Psoas muscle (tissue), 8 donors: ENCODE data around the gene SH3D19. TPM values are rescaled to one million over a fixed set of nuclear protein-coding genes. Genes with fewer than 3 reads are reported as not detected.

Experiments
- ATAC-seq, 4 donors: fragments of 200-7000 bp; cut with Tn5 transposase; one replicate each; pipeline ENCODE4 v1.9.1; 2020; ENCODE audit warnings: moderate library complexity in 3 of 4, mild to moderate bottlenecking in 2 of 4
- DNase-seq, 2 donors: peaks; one replicate each; pipeline ENCODE4 v3.0.0-alpha.2; 2020
- H3K27ac ChIP-seq: fragments of 200-600 bp; one replicate; pipeline ENCODE4 v1.8.0; 2022
- H3K27me3 ChIP-seq, 3 donors: fragments of 200-600 bp in 1 of 3; one replicate each; pipeline versions ENCODE4 v1.6.1 to v1.8.0; 2013 to 2022; ENCODE audit warnings: low read length in 2 of 3, mild to moderate bottlenecking in 2 of 3, moderate library complexity in 1 of 3; ENCODE audit not compliant: insufficient read depth in 3 of 3
- H3K36me3 ChIP-seq, 2 donors: fragments of 200-600 bp in 1 of 2; one replicate each; pipeline versions ENCODE4 v1.6.1 to v1.8.0; 2013 to 2022; ENCODE audit warnings: low read depth in 1 of 2, mild to moderate bottlenecking in 1 of 2, moderate library complexity in 1 of 2; ENCODE audit not compliant: insufficient read depth in 1 of 2
- H3K4me1 ChIP-seq: fragments of 200-600 bp; one replicate; pipeline ENCODE4 v1.8.0; 2022
- H3K4me3 ChIP-seq: fragments of 200-600 bp; one replicate; pipeline ENCODE4 v1.8.0; 2022; ENCODE audit warnings: mild to moderate bottlenecking
- H3K9me3 ChIP-seq: fragments of 200-600 bp; one replicate; pipeline ENCODE4 v1.8.0; 2022
- WGBS, 3 donors: extraction: QIAGEN DNeasy Blood & Tissue Kit; methylation state at CpG; one replicate each; pipeline versions ENCODE4 v1.1.6 to v1.1.7; 2013; 5-methylcytosine and 5-hydroxymethylcytosine counted together
- intact Hi-C, 2 donors: fragments of 100-400 bp; cut with DNase I; formaldehyde crosslinking; loops; one replicate each; pipeline versions ENCODE4 v1.11.0 to v1.14.2; 2022
- polyA plus RNA-seq, 3 donors: library from polyadenylated mRNA; stranded (reverse); fragments of 200-250 nt; gene quantifications; one replicate each; pipeline ENCODE4 v1.2.3, GENCODE V29; 2013
- total RNA-seq, 4 donors: library from RNA; stranded (reverse); fragmentation: NEBNext Ultra II Directional in 2 of 4; extraction: Animal tissue kit (Norgen Biotek cat#: 25700) in 2 of 4; gene quantifications; one replicate each; pipeline versions ENCODE4 v1.2.1 to v1.2.4, GENCODE V29; 2021 to 2023
- TF ChIP-seq, protein P1 (sequence below): fragments of 200-600 bp; IDR thresholded peaks from one replicate; pipeline ENCODE4 v1.8.0; 2022; ENCODE audit warnings: antibody characterized with exemption
- donor health status: healthy with polysubstance abuse.
- donor health status: DM: no; HTN: no; CAD: no; lungs with moderate emphysema.
- donor health status: Bipolar disorder and iron deficiency.
- donor health status: healthy.
- donor health status: DM: yes; HTN: yes; CAD: no.
- donor health status: DM: no; HTN: no; CAD: no.
- donor health status: DM: no; HTN: no; CAD: no.
- donor health status: DM: yes; HTN: yes; CAD: no.

Gene SH3D19
- total and polyA plus RNA-seq, 7 donors = 7.0 to 59.0 (median 26.9) TPM

DNA sequence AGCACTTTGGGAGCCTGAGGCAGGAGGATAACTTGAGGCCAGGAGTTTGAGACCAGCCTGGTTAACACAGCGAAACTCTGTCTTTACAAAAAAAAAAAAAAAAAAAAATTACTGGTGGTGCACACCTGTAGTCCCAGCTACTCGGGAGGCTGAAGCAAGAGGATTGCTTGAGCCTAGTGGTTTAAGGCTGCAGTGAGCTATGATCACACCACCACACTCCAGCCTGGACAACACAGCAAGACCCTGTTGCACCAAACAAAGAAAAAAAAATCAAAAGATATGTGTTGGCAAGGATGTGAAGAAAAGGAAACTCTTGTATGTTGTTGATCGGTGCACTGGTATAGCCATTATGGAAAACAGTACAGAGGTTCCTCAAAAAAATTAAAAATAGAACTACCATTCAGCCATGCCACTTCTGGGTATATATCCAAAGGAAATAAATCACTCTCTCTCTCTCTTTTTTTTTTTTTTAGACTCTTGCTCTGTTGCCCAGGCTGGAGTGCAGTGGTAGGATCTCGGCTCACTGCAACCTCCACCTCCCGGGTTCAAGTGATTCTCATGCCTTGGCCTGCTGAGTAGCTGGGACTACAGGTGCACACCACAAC is 15.2 kb downstream of the SH3D19 start:
- TF ChIP-seq, protein P1, sequence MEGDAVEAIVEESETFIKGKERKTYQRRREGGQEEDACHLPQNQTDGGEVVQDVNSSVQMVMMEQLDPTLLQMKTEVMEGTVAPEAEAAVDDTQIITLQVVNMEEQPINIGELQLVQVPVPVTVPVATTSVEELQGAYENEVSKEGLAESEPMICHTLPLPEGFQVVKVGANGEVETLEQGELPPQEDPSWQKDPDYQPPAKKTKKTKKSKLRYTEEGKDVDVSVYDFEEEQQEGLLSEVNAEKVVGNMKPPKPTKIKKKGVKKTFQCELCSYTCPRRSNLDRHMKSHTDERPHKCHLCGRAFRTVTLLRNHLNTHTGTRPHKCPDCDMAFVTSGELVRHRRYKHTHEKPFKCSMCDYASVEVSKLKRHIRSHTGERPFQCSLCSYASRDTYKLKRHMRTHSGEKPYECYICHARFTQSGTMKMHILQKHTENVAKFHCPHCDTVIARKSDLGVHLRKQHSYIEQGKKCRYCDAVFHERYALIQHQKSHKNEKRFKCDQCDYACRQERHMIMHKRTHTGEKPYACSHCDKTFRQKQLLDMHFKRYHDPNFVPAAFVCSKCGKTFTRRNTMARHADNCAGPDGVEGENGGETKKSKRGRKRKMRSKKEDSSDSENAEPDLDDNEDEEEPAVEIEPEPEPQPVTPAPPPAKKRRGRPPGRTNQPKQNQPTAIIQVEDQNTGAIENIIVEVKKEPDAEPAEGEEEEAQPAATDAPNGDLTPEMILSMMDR = no peak
- H3K4me1 ChIP-seq = peaks cover 13% of the 10 kb centered on the region
- 61 to 76% (median 64%) methylated on average over 5 of the region's 5 CpGs for WGBS, 3 donors
- no peaks in the 10 kb centered on the region for H3K9me3 ChIP-seq
- DNase-seq = no peak
- H3K27ac ChIP-seq = no peak overlapping the region
- H3K36me3 ChIP-seq = no peaks in the 10 kb centered on the region
- intact Hi-C loops = no loop called here
- ATAC-seq = peak in 2 of 4 donors; percentile 65 to 68
- no peaks in the 10 kb centered on the region for H3K27me3 ChIP-seq
- H3K4me3 ChIP-seq = no peak overlapping the region

DNA sequence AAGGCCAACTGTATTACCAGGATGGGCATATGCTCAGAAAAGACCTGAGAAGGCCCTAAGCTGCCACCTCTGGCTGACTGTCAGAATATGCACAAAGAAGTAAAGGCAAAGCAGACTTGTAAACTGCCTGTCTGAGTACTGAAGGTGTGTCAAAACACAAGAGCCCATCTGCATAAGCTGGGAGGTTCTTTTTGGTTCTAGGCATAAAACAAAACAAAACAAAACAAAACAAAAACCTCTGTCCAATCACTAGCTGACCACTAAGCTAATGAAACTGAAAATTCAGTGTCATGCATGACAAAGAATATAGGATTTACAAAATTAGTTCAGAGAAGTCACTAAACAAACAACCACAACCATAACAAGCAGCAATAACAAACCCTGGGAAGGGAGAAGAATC is 20.6 kb downstream of the SH3D19 start:
- TF ChIP-seq, protein P1 = no peak
- no peak overlapping the region for H3K4me3 ChIP-seq
- no peaks in the 10 kb centered on the region for H3K27me3 ChIP-seq
- intact Hi-C loops = no loop called here
- H3K9me3 ChIP-seq = no peaks in the 10 kb centered on the region
- H3K36me3 ChIP-seq = no peaks in the 10 kb centered on the region
- H3K27ac ChIP-seq = no peak overlapping the region
- no peak for DNase-seq
- peak in 1 of 4 donors; percentile 54 for ATAC-seq
- H3K4me1 ChIP-seq = no peaks in the 10 kb centered on the region

DNA sequence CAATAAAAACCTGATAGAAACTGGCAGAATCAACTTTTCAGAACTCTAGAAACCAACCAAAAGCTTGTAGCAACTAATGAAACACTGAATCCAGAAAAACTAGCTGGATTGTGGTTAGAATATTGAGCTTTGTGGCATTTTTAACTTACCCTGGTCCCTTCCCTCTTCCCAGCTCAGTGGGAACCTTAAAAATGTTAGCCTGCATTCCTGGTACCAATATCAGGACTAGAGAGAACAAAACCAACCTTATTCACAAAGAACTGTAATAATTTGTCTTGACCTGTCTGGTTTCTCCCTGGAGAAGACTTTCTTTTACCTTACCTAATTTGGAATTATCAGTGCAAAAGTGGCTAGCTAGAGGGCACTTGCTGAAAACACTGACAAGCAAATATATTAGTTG is 21.2 kb downstream of the SH3D19 start:
- H3K9me3 ChIP-seq = no peaks in the 10 kb centered on the region
- DNase-seq = no peak
- H3K27ac ChIP-seq = no peak overlapping the region
- H3K4me1 ChIP-seq = no peaks in the 10 kb centered on the region
- no peak overlapping the region for H3K4me3 ChIP-seq
- intact Hi-C loops = no loop called here
- ATAC-seq = no peak
- TF ChIP-seq, protein P1 = no peak
- no peaks in the 10 kb centered on the region for H3K36me3 ChIP-seq
- no peaks in the 10 kb centered on the region for H3K27me3 ChIP-seq

DNA sequence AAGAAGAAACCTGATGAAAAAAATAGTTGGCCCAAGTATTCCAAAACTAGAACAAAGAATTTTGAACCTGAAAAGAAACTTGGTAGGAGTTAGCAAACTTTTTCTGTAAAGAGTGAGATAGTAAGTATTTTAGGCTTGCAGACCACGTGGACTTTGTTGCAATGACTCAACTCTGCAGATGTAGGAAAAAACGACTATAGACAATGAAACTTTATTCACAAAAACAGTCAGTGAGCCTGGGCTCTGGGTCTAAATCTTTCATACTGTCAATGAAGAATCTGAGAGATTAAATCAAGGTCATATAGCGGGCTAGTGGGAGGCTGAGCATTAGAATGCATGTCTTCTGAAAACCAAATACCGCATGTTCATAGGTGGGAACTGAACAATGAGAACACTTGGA is 23.0 kb downstream of the SH3D19 start:
- no peak overlapping the region for H3K27ac ChIP-seq
- H3K4me3 ChIP-seq = no peak overlapping the region
- peaks cover 4% of the 10 kb centered on the region for H3K4me1 ChIP-seq
- WGBS, 3 donors = 77 to 80% (median 79%) methylated on average over 4 of the region's 4 CpGs
- H3K9me3 ChIP-seq = no peaks in the 10 kb centered on the region
- TF ChIP-seq, protein P1 = no peak
- no peaks in the 10 kb centered on the region for H3K27me3 ChIP-seq
- no peak for ATAC-seq
- intact Hi-C loops = no loop called here
- DNase-seq = no peak
- no peaks in the 10 kb centered on the region for H3K36me3 ChIP-seq

DNA sequence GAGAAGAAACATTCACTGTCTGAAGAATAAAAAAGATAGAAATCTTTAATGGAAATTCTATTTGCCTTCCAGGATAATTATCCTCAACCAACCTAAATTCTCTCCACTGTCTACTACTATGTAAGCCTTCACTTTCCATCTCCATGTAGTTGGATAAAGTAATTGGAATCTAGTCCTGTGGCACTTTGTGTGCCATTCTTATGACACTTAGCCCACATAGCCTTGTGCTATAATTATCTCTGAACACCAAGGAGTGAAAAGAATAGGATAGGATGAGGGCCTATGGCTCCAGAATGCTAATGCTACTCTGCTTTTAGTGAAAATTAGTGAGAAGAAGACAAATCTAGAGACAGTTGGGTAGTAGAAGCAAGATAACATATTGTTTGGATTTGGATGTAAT is 28.2 kb downstream of the SH3D19 start:
- H3K4me1 ChIP-seq = peaks cover 18% of the 10 kb centered on the region
- ATAC-seq = peak; percentile 76 to 96 (median 86)
- no peaks in the 10 kb centered on the region for H3K9me3 ChIP-seq
- H3K4me3 ChIP-seq = no peak overlapping the region
- intact Hi-C loops = no loop called here
- peak overlapping the region; percentile 6 for H3K27ac ChIP-seq
- no peaks in the 10 kb centered on the region for H3K27me3 ChIP-seq
- H3K36me3 ChIP-seq = no peaks in the 10 kb centered on the region
- TF ChIP-seq, protein P1 = no peak
- no peak for DNase-seq
